OCI-LY7 (cell line): ENCODE results near the gene VAMP4. TPM values are rescaled to one million over a fixed set of nuclear protein-coding genes. Genes with fewer than 3 reads are reported as not detected.
"Not testable (repeated sequence)": the region's sequence is repeated elsewhere in the genome, so short reads cannot be mapped to it uniquely, and the experiment has no call there.

Experiments
- BruUV-seq: library from RNA; stranded (reverse); fragments of 400-500 nt; replicated peaks from 2 replicates; lab custom pipeline; 2021; lab: Mats Ljungman, UMichigan
- CTCF ChIA-PET: fragments of 300-600 bp; sonication (Branson Sonifier 250); formaldehyde crosslinking; loops from one replicate; lab custom pipeline; 2022; ENCODE audit warnings: antibody characterized with exemption; ENCODE audit not compliant: unreplicated experiment; lab: Charles Lee
- POLR2A ChIA-PET: fragments of 300-600 bp; sonication (Branson Sonifier 250); formaldehyde crosslinking; loops from one replicate; lab custom pipeline; 2022; ENCODE audit warnings: antibody characterized with exemption; lab: Charles Lee
- DNase-seq: peaks from one replicate; pipeline ENCODE4 v3.0.0-alpha.2; 2015; ENCODE audit warnings: low spot score
- H2AFZ ChIP-seq: fragments of 200-600 bp; sonication (generic), shearing (Covaris generic); 2 replicates; pipeline ENCODE4 v1.6.1; 2014; ENCODE audit warnings: mild to moderate bottlenecking, antibody characterized with exemption, low read length, moderate library complexity
- H3K27ac ChIP-seq: fragments of 200-600 bp; sonication (generic); 2 replicates; pipeline ENCODE4 v1.5.1; 2014; ENCODE audit warnings: mixed run types, low read depth, mild to moderate bottlenecking, moderate library complexity, low read length, inconsistent platforms; ENCODE audit not compliant: poor library complexity, severe bottlenecking
- H3K36me3 ChIP-seq: fragments of 200-600 bp; sonication (generic); 2 replicates; pipeline ENCODE4 v1.6.1; 2014; ENCODE audit warnings: mild to moderate bottlenecking, antibody characterized with exemption, low read length, moderate library complexity, mixed read lengths; ENCODE audit not compliant: insufficient read depth
- H3K4me1 ChIP-seq: fragments of 200-600 bp; sonication (generic); 2 replicates; pipeline ENCODE4 v1.5.1; 2014; ENCODE audit warnings: mild to moderate bottlenecking, low read length; ENCODE audit not compliant: insufficient read depth, poor library complexity, severe bottlenecking
- H3K4me2 ChIP-seq: fragments of 200-600 bp; sonication (generic); 2 replicates; pipeline ENCODE4 v1.6.1; 2014; ENCODE audit warnings: mild to moderate bottlenecking, low read length
- H3K4me3 ChIP-seq: fragments of 200-600 bp; sonication (generic); 2 replicates; pipeline ENCODE4 v1.5.1; 2014; ENCODE audit warnings: mild to moderate bottlenecking, low read depth, low read length; ENCODE audit not compliant: poor library complexity, severe bottlenecking
- H3K79me2 ChIP-seq: fragments of 200-600 bp; sonication (generic); 2 replicates; pipeline ENCODE4 v1.6.1; 2016; ENCODE audit warnings: low read depth, mild to moderate bottlenecking, low read length, moderate library complexity, mixed read lengths; ENCODE audit not compliant: insufficient read depth
- H3K9me2 ChIP-seq: fragments of 200-600 bp; sonication (generic); 2 replicates; pipeline ENCODE4 v1.6.1; 2016; ENCODE audit warnings: mild to moderate bottlenecking, low read length, mixed read lengths; ENCODE audit not compliant: insufficient read depth
- H3K9me3 ChIP-seq: fragments of 200-600 bp; sonication (generic); 2 replicates; pipeline ENCODE4 v1.6.1; 2014; ENCODE audit warnings: mild to moderate bottlenecking, mixed run types, low read length, mixed read lengths
- H4K20me1 ChIP-seq: fragments of 200-600 bp; sonication (generic); 2 replicates; pipeline ENCODE4 v1.6.1; 2014; ENCODE audit warnings: mild to moderate bottlenecking, antibody characterized with exemption, low read length, moderate library complexity, mixed read lengths; ENCODE audit not compliant: insufficient read depth
- CTCF ChIP-seq: fragments of 200-600 bp; sonication (generic); conservative IDR thresholded peaks from 2 replicates; pipeline ENCODE4 v1.5.1; 2014; ENCODE audit warnings: mild to moderate bottlenecking, antibody characterized with exemption, low read length, moderate library complexity, mixed read lengths
- EZH2phosphoT487 ChIP-seq: fragments of 200-600 bp; sonication (generic); IDR thresholded peaks from 2 replicates; pipeline ENCODE4 v1.6.1; 2018; ENCODE audit warnings: low read depth, borderline replicate concordance, mild to moderate bottlenecking, mixed run types, antibody characterized with exemption, low read length, moderate library complexity, mixed read lengths
- intact Hi-C: fragments of 100-400 bp; cut with micrococcal nuclease; formaldehyde crosslinking; loops from one replicate; pipeline ENCODE4 v1.10.0; 2022; ENCODE audit not compliant: unreplicated experiment
- total RNA-seq, 2 experiments: library from RNA; depleted of rRNA in 1 of 2; stranded (reverse); fragments of >200 nt in 1 of 2; shearing (Covaris generic) in 1 of 2; gene quantifications; 2 replicates each; pipeline ENCODE4 v1.2.3, GENCODE V29; 2014 to 2022

The VAMP4 gene
- total RNA-seq, 2 experiments from 2014 or later: 3.4 to 7.7 TPM

GRCh38 chr1:171663036-171663853 lies 78.6 kb downstream of the VAMP4 start:
- Histone ChIP-seq H3K36me3 (no peaks in the 10 kb centered on the region), H3K9me2 (no peaks in the 10 kb centered on the region), H3K27ac (no peak overlapping the region), H3K4me3 (no peak overlapping the region), H3K4me1 (no peaks in the 10 kb centered on the region), H3K79me2 (no peaks in the 10 kb centered on the region), H2AFZ (no peak overlapping the region), H3K4me2 (no peak overlapping the region), H3K9me3 (no peaks in the 10 kb centered on the region), H4K20me1 (no peaks in the 10 kb centered on the region)
- POLR2A ChIA-PET: no interaction called here
- DNase-seq: no peak
- TF ChIP-seq EZH2phosphoT487 (no peak), CTCF (no peak)
- intact Hi-C loops: no loop called here
- CTCF ChIA-PET: no interaction called here
- no TSS peak for BruUV-seq

DNA sequence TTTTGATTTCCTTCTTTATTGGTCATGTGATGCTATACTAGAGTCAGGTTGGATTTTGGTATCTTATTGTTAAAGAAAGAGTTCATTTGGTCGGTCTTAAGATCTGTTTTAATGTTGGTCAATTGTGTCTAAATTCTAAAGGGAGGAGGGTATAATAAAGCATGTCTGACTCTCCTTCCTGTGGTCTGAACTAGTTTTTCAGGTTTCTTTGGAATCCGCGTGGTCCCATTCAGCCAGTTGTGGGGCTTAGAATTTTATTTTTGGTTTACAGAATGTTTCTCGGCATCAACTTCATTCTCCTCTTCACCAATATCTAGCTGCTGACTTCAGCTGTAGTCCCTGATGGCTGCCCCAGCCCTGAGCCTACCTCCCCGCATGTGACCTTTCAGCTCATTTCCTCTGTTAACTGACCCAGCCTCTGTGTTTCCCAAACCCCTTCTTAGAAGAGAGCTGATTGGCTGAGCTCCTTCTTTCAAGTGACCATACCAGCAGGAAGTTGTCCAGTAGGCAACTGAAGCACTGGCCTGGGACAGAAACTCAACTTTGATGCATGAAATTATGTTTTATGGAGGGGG lies 80.7 kb downstream of the VAMP4 start:
- Histone ChIP-seq H3K36me3 (no peaks in the 10 kb centered on the region), H4K20me1 (no peaks in the 10 kb centered on the region), H2AFZ (no peak overlapping the region; the same call in 1 of the 2 replicates), H3K79me2 (no peaks in the 10 kb centered on the region), H3K4me2 (no peak overlapping the region), H3K4me3 (no peak overlapping the region), H3K4me1 (no peaks in the 10 kb centered on the region), H3K27ac (no peak overlapping the region), H3K9me3 (no peaks in the 10 kb centered on the region), H3K9me2 (no peaks in the 10 kb centered on the region)
- ChIA-PET CTCF (no interaction called here), POLR2A (interaction anchor here (0.6 kb wide), 1 partner anchor 308 kb away, joined by 3 read pairs; no protein-coding TSS in a partner anchor)
- intact Hi-C loops: no loop called here
- no peak for DNase-seq
- no TSS peak for BruUV-seq
- TF ChIP-seq EZH2phosphoT487 (no peak), CTCF (no peak)

DNA sequence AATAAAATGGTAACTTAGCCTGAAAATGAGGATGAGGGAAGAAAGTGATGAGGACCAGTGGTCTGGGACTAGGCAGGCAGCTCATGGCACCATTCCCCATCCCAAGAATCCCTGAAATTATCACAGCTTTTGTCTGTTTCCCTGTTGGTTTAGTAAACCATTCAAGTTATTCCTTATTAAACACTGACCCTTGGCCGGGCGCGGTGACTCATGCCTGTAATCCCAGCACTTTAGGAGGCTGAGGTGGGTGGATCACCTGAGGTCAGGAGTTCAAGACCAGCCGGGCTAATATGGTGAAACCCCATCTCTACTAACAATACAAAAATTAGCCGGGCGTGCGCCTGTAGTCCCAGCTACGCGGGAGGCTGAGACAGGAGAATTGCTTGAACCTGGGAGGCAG lies 85.7 kb downstream of the VAMP4 start:
- BruUV-seq, H3K4me3 ChIP-seq, H2AFZ ChIP-seq, H4K20me1 ChIP-seq, H3K9me3 ChIP-seq, H3K4me2 ChIP-seq, H3K79me2 ChIP-seq, H3K9me2 ChIP-seq, H3K36me3 ChIP-seq, POLR2A ChIA-PET, CTCF ChIA-PET, H3K27ac ChIP-seq, H3K4me1 ChIP-seq, DNase-seq: not testable (repeated sequence)
- intact Hi-C loops: loop anchor here (10.0 kb wide), 1 partner anchor 59 kb away; no protein-coding TSS in a partner anchor
